CD4-positive, CD25-positive, alpha-beta regulatory T cell (primary cell): ENCODE data around the gene HEYL. TPM values are rescaled to one million over a fixed set of nuclear protein-coding genes. Genes with fewer than 3 reads are reported as not detected.

Source experiments
- ATAC-seq, 2 donors: fragments of 150-1000 bp; cut with Tn5 transposase; one replicate each; pipeline ENCODE4 v1.10.0; 2021; ENCODE audit warnings: low read depth in 2 of 2, moderate number of reproducible peaks in 2 of 2, moderate library complexity in 1 of 2
- DNase-seq, 3 donors: peaks; one replicate each; pipeline versions ENCODE4 v3.0.0 to v3.0.0-alpha.2; 2012 to 2022; ENCODE audit warnings: mixed read lengths in 1 of 3
- H3K27ac ChIP-seq: one replicate; pipeline ENCODE4 v1.7.0; 2013; ENCODE audit warnings: mild to moderate bottlenecking, low read length; ENCODE audit not compliant: insufficient read depth, poor library complexity, severe bottlenecking
- H3K27me3 ChIP-seq: one replicate; pipeline ENCODE4 v1.7.0; 2013; ENCODE audit warnings: low read length; ENCODE audit not compliant: control insufficient read depth, insufficient read depth
- H3K36me3 ChIP-seq: one replicate; pipeline ENCODE4 v1.7.0; 2013; ENCODE audit warnings: mild to moderate bottlenecking, low read length, moderate library complexity; ENCODE audit not compliant: control insufficient read depth, insufficient read depth
- H3K4me1 ChIP-seq: 2 replicates; pipeline ENCODE4 v1.7.0; 2013; ENCODE audit warnings: mild to moderate bottlenecking, low read length; ENCODE audit not compliant: insufficient read depth, control insufficient read depth, poor library complexity, severe bottlenecking
- H3K4me3 ChIP-seq: one replicate; pipeline ENCODE4 v1.7.0; 2013; ENCODE audit warnings: low read depth, mild to moderate bottlenecking, low read length, moderate library complexity
- H3K9me3 ChIP-seq, 2 experiments: 1 replicate in 1 of 2; 2 replicates in 1 of 2; pipeline ENCODE4 v1.7.0; 2013; ENCODE audit warnings: low read length in 2 of 2, mild to moderate bottlenecking in 1 of 2, moderate library complexity in 1 of 2; ENCODE audit not compliant: control insufficient read depth in 2 of 2
- H3K27ac Mint-ChIP-seq, 3 donors: one replicate each; pipeline ENCODE4 v1.8.0; 2020 to 2022; ENCODE audit warnings: mild to moderate bottlenecking in 3 of 3, mixed read lengths in 3 of 3, moderate library complexity in 2 of 3
- H3K27me3 Mint-ChIP-seq: one replicate; pipeline ENCODE4 v1.8.0; 2022; ENCODE audit warnings: mild to moderate bottlenecking, mixed read lengths
- H3K36me3 Mint-ChIP-seq: one replicate; pipeline ENCODE4 v1.8.0; 2020; ENCODE audit warnings: mixed read lengths
- H3K4me1 Mint-ChIP-seq, 4 donors: one replicate each; pipeline ENCODE4 v1.8.0; 2020 to 2022; ENCODE audit warnings: mixed read lengths in 4 of 4, mild to moderate bottlenecking in 1 of 4
- H3K4me3 Mint-ChIP-seq, 4 donors: one replicate each; pipeline ENCODE4 v1.8.0; 2020 to 2022; ENCODE audit warnings: mild to moderate bottlenecking in 4 of 4, mixed read lengths in 4 of 4, moderate library complexity in 3 of 4
- H3K9me3 Mint-ChIP-seq, 7 donors: one replicate each; pipeline ENCODE4 v1.8.0; 2020 to 2022; ENCODE audit warnings: mixed read lengths in 7 of 7, mild to moderate bottlenecking in 3 of 7, moderate library complexity in 2 of 7
- polyA plus RNA-seq, 4 donors: library from polyadenylated mRNA; unstranded; fragments of 300-500 nt; fragmentation: Illumina TruSeq; gene quantifications; one replicate each; pipeline ENCODE4 v1.2.3, GENCODE V29; 2021
- total RNA-seq: library from RNA; stranded (reverse); gene quantifications from one replicate; pipeline ENCODE4 v1.2.3, GENCODE V29; 2022

HEYL gene
- total and polyA plus RNA-seq, 5 donors from 2014 or later: 0.25 TPM; not detected in 4

DNA sequence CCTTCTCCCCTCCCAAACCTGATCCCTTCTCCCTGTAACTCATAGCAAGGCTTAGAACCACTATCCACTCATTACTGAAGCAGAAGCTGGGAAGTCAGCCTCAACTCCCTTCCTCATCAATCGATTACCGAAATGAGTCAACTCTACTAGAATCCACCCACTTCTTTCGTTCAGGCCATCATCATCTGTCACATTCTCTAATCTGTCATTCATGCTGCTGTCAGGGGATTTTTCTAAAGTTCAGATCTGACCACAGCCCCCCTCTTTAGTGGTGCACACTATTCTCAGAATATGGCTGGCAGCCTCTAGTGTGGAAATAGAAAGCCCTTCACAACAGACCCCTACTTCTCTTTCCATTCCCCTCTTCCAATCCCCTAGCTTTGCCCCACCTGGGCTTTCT lies 27.3 kb upstream of the HEYL start:
- Histone ChIP-seq H3K4me1 (peaks cover 10% of the 10 kb centered on the region), H3K36me3 (no peaks in the 10 kb centered on the region), H3K27me3 (peaks cover 9% of the 10 kb centered on the region), H3K27ac (no peak overlapping the region), H3K9me3 (no peaks in the 10 kb centered on the region), H3K4me3 (no peak overlapping the region)
- H3K9me3 Mint-ChIP-seq: peaks cover 0 to 2% (median 0%) of the 10 kb centered on the region in 7 donors
- peaks cover 4 to 14% (median 11%) of the 10 kb centered on the region in 4 donors for H3K4me1 Mint-ChIP-seq
- H3K4me3 Mint-ChIP-seq: no peak overlapping the region
- DNase-seq (peak in 1 of 3 donors; percentile 63), ATAC-seq (peak in 1 of 2 donors; percentile 23)
- H3K27ac Mint-ChIP-seq: peak overlapping the region in 2 of 3 donors; percentile 5 to 45
- H3K36me3 Mint-ChIP-seq: no peaks in the 10 kb centered on the region
- peaks cover 17% of the 10 kb centered on the region for H3K27me3 Mint-ChIP-seq

DNA sequence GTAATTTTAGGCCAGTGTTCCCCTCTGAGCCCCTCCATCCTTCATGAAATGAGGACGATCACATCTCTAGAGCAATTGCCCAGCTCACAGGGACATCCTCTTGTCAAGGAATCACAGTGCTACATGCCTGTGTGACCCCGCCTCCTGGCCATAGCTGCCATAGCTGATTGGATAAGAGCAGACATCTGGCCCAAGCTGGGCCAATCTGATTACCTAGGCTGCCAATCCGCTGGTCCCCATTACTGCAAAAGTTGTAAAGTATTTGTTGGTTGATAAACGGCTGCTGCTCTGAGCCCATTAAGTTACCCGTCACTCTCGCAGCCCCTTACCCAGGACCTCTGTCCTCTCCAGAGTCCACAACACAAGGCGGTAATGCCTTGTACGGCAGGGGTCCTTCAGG lies 24.1 kb upstream of the HEYL start:
- H3K4me1 Mint-ChIP-seq: peaks cover 4 to 13% (median 7%) of the 10 kb centered on the region in 4 donors
- H3K9me3 Mint-ChIP-seq: peaks cover 0 to 2% (median 0%) of the 10 kb centered on the region in 7 donors
- no peak overlapping the region for H3K4me3 ChIP-seq
- H3K9me3 ChIP-seq: no peaks in the 10 kb centered on the region
- H3K27ac Mint-ChIP-seq: no peak overlapping the region
- no peak overlapping the region for H3K4me3 Mint-ChIP-seq
- no peaks in the 10 kb centered on the region for H3K4me1 ChIP-seq
- no peaks in the 10 kb centered on the region for H3K27me3 ChIP-seq
- ATAC-seq: no peak
- no peaks in the 10 kb centered on the region for H3K36me3 ChIP-seq
- H3K27ac ChIP-seq: no peak overlapping the region
- H3K36me3 Mint-ChIP-seq: no peaks in the 10 kb centered on the region
- peaks cover 4% of the 10 kb centered on the region for H3K27me3 Mint-ChIP-seq
- no peak for DNase-seq

DNA sequence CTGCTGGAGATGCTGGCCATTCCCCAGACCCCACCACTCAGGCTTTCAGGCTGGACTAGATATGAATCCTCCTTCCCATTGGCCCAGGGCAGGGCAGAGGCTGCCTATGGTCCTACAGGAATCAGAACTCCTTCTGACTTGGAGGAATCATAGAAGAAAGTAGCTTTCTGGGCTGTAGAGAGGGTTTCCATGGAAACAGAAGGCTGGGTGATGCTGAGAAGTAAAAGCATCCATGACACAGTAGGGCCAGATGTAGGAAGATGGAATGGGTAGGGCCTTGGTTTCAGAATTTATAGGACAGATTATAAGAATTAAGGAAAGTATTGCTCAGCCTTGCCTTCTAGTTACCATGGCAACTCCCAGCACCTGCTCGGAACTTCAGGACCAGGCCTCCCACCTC lies 23.4 kb upstream of the HEYL start:
- DNase-seq (no peak), ATAC-seq (no peak)
- H3K27ac Mint-ChIP-seq: no peak overlapping the region
- H3K36me3 ChIP-seq: no peaks in the 10 kb centered on the region
- peaks cover 0 to 2% (median 0%) of the 10 kb centered on the region in 7 donors for H3K9me3 Mint-ChIP-seq
- no peak overlapping the region for H3K4me3 Mint-ChIP-seq
- H3K9me3 ChIP-seq: no peaks in the 10 kb centered on the region
- no peaks in the 10 kb centered on the region for H3K27me3 ChIP-seq
- peaks cover 2% of the 10 kb centered on the region for H3K4me1 ChIP-seq
- H3K27ac ChIP-seq: no peak overlapping the region
- H3K36me3 Mint-ChIP-seq: no peaks in the 10 kb centered on the region
- no peak overlapping the region for H3K4me3 ChIP-seq
- H3K27me3 Mint-ChIP-seq: no peaks in the 10 kb centered on the region
- peaks cover 4 to 16% (median 9%) of the 10 kb centered on the region in 4 donors for H3K4me1 Mint-ChIP-seq

DNA sequence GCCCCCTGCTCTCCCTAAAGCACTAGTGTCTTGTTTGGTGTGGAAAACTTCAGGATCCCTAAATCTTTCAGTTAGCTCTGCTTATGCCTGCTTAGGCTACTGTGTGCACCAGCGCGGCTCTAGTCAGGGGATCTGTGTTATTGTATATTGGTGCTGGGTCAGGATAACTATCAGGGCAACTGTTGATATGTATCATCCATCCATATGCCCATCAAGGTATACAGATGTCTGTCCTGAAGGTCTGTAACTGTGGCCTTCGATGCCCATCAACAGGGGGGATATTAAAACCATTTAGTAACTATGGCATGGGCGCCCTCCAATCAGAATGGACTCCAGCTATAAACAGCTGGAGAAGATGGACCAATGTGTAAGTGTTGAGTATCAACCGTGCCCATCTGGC lies 20.1 kb upstream of the HEYL start:
- no peaks in the 10 kb centered on the region for H3K9me3 Mint-ChIP-seq
- no peaks in the 10 kb centered on the region for H3K36me3 Mint-ChIP-seq
- H3K27me3 Mint-ChIP-seq: peaks cover under 1% of the 10 kb centered on the region
- Histone ChIP-seq H3K9me3 (no peaks in the 10 kb centered on the region), H3K27me3 (no peaks in the 10 kb centered on the region), H3K4me1 (peaks cover 4% of the 10 kb centered on the region), H3K27ac (no peak overlapping the region), H3K36me3 (no peaks in the 10 kb centered on the region), H3K4me3 (no peak overlapping the region)
- no peak for ATAC-seq
- H3K4me3 Mint-ChIP-seq: no peak overlapping the region
- H3K4me1 Mint-ChIP-seq: peaks cover 0 to 12% (median 4%) of the 10 kb centered on the region in 4 donors
- no peak for DNase-seq
- no peak overlapping the region for H3K27ac Mint-ChIP-seq

DNA sequence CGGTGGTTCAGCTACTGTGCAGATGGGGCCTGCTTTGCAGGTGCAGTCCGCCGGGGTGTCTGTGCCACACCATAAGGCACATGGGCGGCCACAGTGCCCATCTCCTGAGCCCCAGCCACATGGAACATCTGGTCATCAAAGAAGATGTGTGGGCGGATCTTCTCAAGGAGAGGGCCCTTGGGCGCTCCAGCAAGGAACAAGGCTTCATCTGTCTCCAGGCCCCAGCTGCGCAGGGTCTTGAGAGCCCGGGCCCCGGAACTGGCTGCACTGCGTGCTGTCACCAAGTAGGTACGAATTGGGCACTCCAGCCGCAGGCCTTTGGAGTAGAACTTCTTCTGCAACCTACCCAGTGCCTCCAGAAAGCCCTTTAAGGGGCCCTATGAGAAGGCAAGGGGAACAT lies 19.7 kb upstream of the HEYL start:
- DNase-seq: no peak
- peaks cover 4% of the 10 kb centered on the region for H3K27me3 Mint-ChIP-seq
- no peak for ATAC-seq

DNA sequence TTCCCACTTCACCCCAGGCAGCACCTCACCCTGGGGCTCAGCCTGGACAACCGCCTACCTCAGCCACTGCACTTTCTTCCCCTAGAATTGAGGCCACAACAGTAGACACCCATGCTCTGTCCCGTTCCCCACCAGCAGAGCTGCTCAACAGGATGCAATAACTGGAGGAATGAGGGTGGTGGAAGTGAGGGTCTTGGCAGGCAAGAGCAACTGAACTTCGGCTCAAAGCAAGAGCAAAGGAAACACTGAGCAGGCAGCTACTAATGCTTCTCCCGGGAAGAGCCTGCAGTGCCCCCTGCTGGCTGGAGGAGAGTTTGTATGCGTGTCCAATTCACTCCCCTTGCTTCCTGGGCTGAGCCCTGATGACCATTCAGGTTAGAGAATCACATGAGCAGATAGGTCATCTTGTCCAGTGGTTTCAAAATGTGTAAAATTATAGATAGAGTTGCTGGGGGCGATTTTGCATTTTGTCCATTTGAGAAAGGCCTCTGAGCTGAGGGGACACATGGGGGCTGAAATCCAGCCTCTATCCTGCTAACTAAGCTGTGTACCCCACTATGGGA lies 18.6 kb upstream of the HEYL start:
- no peaks in the 10 kb centered on the region for H3K9me3 Mint-ChIP-seq
- H3K4me3 Mint-ChIP-seq: peak overlapping the region in 1 of 4 donors; percentile 29
- H3K27ac Mint-ChIP-seq: no peak overlapping the region
- Histone ChIP-seq H3K4me3 (no peak overlapping the region), H3K9me3 (no peaks in the 10 kb centered on the region), H3K4me1 (peaks cover 9% of the 10 kb centered on the region), H3K27me3 (no peaks in the 10 kb centered on the region), H3K27ac (no peak overlapping the region), H3K36me3 (no peaks in the 10 kb centered on the region)
- peaks cover 4% of the 10 kb centered on the region for H3K27me3 Mint-ChIP-seq
- ATAC-seq (peak; percentile 29 to 48), DNase-seq (peak; percentile 42 to 79 (median 51))
- H3K36me3 Mint-ChIP-seq: no peaks in the 10 kb centered on the region
- peaks cover 0 to 17% (median 9%) of the 10 kb centered on the region in 4 donors for H3K4me1 Mint-ChIP-seq

More for the DNA sequence above, 19.7 kb upstream of the HEYL start:
- Histone ChIP-seq H3K27me3 (no peaks in the 10 kb centered on the region), H3K9me3 (no peaks in the 10 kb centered on the region), H3K27ac (no peak overlapping the region), H3K36me3 (no peaks in the 10 kb centered on the region), H3K4me1 (peaks cover 4% of the 10 kb centered on the region), H3K4me3 (no peak overlapping the region)
- no peaks in the 10 kb centered on the region for H3K36me3 Mint-ChIP-seq
- H3K9me3 Mint-ChIP-seq: no peaks in the 10 kb centered on the region
- H3K4me1 Mint-ChIP-seq: peaks cover 0 to 12% (median 4%) of the 10 kb centered on the region in 4 donors
- no peak overlapping the region for H3K27ac Mint-ChIP-seq
- H3K4me3 Mint-ChIP-seq: no peak overlapping the region

DNA sequence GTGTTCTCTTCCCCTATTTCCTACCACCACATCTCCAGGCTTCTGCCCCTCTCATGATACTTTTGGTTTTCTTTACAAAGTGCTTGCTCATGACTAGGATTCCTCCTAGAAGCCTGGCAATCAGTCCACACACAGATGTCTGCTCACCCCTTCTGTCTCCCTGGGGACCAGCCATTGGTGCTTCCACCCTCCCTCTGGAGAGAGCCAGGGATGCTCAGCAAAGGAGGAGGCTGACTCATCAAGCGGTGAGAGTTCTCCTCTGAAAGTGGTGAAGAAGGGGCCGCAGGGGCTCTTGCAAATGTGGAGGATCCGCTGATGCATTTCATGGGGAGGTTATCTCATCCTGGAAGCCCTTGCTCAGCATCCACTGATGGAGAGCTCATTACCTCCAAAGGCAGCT lies 18.0 kb upstream of the HEYL start:
- Mint-ChIP-seq H3K4me1 (peaks cover 0 to 17% (median 9%) of the 10 kb centered on the region in 4 donors), H3K9me3 (no peaks in the 10 kb centered on the region), H3K36me3 (no peaks in the 10 kb centered on the region), H3K27ac (peak overlapping the region in 1 of 3 donors; percentile 2), H3K27me3 (peaks cover 4% of the 10 kb centered on the region), H3K4me3 (no peak overlapping the region)
- Histone ChIP-seq H3K4me1 (peaks cover 9% of the 10 kb centered on the region), H3K4me3 (no peak overlapping the region), H3K9me3 (no peaks in the 10 kb centered on the region), H3K36me3 (no peaks in the 10 kb centered on the region), H3K27ac (no peak overlapping the region), H3K27me3 (no peaks in the 10 kb centered on the region)
- no peak for DNase-seq
- no peak for ATAC-seq

DNA sequence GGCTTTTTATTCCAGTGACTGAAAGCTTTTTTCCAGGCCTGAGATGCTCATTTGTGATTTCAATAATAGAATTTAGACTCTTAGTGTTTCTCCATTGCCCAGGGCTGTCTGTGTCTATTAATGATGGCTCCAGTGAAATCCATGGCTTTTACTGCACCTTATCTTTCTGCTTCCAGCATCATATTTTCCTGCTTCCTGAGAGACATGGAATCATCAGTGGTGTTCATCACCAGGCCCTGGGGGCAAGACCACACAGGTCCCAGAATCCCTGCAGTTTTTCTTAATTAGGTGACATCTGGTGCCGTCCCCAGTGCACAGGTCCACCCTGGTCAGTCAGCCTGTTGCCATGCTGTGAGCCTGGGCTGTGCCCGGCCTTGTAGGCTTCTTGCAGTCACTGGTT lies 16.9 kb upstream of the HEYL start:
- Histone ChIP-seq H3K27me3 (no peaks in the 10 kb centered on the region), H3K9me3 (no peaks in the 10 kb centered on the region), H3K27ac (no peak overlapping the region), H3K4me3 (no peak overlapping the region), H3K4me1 (peaks cover 9% of the 10 kb centered on the region), H3K36me3 (no peaks in the 10 kb centered on the region)
- Mint-ChIP-seq H3K27ac (no peak overlapping the region), H3K4me1 (peaks cover 0 to 17% (median 9%) of the 10 kb centered on the region in 4 donors), H3K4me3 (no peak overlapping the region), H3K27me3 (peaks cover 4% of the 10 kb centered on the region), H3K9me3 (no peaks in the 10 kb centered on the region), H3K36me3 (no peaks in the 10 kb centered on the region)
- ATAC-seq (no peak), DNase-seq (no peak)
